Endothelial cell of umbilical vein (primary cell): Measurements from ENCODE around the gene ZNF304. TPM values are rescaled to one million over a fixed set of nuclear protein-coding genes. Genes with fewer than 3 reads are reported as not detected.

Source experiments
- BruUV-seq: library from RNA; stranded (reverse); fragments of 400-500 nt; replicated peaks from 2 replicates; lab custom pipeline; 2021; lab: Mats Ljungman, UMichigan
- CTCF ChIA-PET: fragments of 300-600, 350-600 bp; sonication (Branson Sonifier 250); formaldehyde crosslinking; loops from one replicate; lab custom pipeline; 2021; ENCODE audit warnings: antibody characterized with exemption, inconsistent platforms; lab: Charles Lee
- POLR2A ChIA-PET: fragments of 300-600, 350-600 bp; sonication (Branson Sonifier 250); formaldehyde crosslinking; loops from one replicate; lab custom pipeline; 2021; ENCODE audit warnings: antibody characterized with exemption, inconsistent platforms; lab: Charles Lee
- DNase-seq: peaks from one replicate; pipeline ENCODE4 v3.0.0-alpha.2; 2011; ENCODE audit warnings: low read depth, low spot score
- FAIRE-seq: peaks from 2 replicates; lab custom pipeline; 2011; peaks lifted over from hg19 to GRCh38; lab: Jason Lieb, UNC
- H2AFZ ChIP-seq: 2 replicates; pipeline ENCODE4 v1.6.0; 2012; ENCODE audit warnings: low read depth, low read length, control low read depth, inconsistent platforms
- H3K27ac ChIP-seq: 2 replicates; pipeline ENCODE4 v1.5.1; 2011; ENCODE audit warnings: low read depth, mild to moderate bottlenecking, control low read depth, low read length, moderate library complexity; ENCODE audit not compliant: insufficient read depth
- H3K27me3 ChIP-seq, 2 experiments: 2 replicates each; pipeline versions ENCODE4 v1.6.0 to v1.6.1; 2011; ENCODE audit warnings: low read length in 2 of 2, mixed read lengths in 1 of 2; ENCODE audit not compliant: control insufficient read depth in 2 of 2, insufficient read depth in 2 of 2
- H3K36me3 ChIP-seq, 2 experiments: 2 replicates in 1 of 2; 3 replicates in 1 of 2; pipeline ENCODE4 v1.5.1; 2011; ENCODE audit warnings: low read length in 2 of 2, mild to moderate bottlenecking in 1 of 2, moderate library complexity in 1 of 2; ENCODE audit not compliant: control insufficient read depth in 2 of 2, insufficient read depth in 2 of 2; ENCODE audit errors: extremely low read depth in 1 of 2
- H3K4me1 ChIP-seq: 3 replicates; pipeline ENCODE4 v1.5.1; 2011; ENCODE audit warnings: mild to moderate bottlenecking, low read length; ENCODE audit not compliant: control insufficient read depth, insufficient read depth; ENCODE audit errors: extremely low read depth
- H3K4me2 ChIP-seq: 2 replicates; pipeline ENCODE4 v1.6.1; 2011; ENCODE audit warnings: low read length, control low read depth, mixed read lengths; ENCODE audit not compliant: insufficient read depth
- H3K4me3 ChIP-seq, 3 experiments: fragments of 200-600 bp in 1 of 3; sonication (generic), shearing (Covaris generic) in 1 of 3; replicated peaks in 1 of 3; 2 replicates each; pipeline ENCODE4 v1.5.1; 2011 to 2016; ENCODE audit warnings: control low read depth in 3 of 3, low read length in 3 of 3, mild to moderate bottlenecking in 2 of 3, inconsistent platforms in 1 of 3, low read depth in 1 of 3, moderate library complexity in 1 of 3; ENCODE audit not compliant: insufficient read depth in 1 of 3
- H3K79me2 ChIP-seq: 2 replicates; pipeline ENCODE4 v1.6.0; 2012; ENCODE audit warnings: low read length, inconsistent platforms; ENCODE audit not compliant: control insufficient read depth, insufficient read depth
- H3K9ac ChIP-seq: replicated peaks from 2 replicates; pipeline ENCODE3; 2011; ENCODE audit warnings: low read length, control low read depth; ENCODE audit not compliant: insufficient read depth; ENCODE audit errors: extremely low read depth
- H3K9me1 ChIP-seq: replicated peaks from 3 replicates; pipeline ENCODE4 v1.6.0; 2011; ENCODE audit warnings: mild to moderate bottlenecking, low read length; ENCODE audit not compliant: control insufficient read depth, insufficient read depth; ENCODE audit errors: extremely low read depth
- H3K9me3 ChIP-seq: replicated peaks from 2 replicates; pipeline ENCODE4 v1.5.1; 2012; ENCODE audit warnings: low read length, inconsistent platforms; ENCODE audit not compliant: control insufficient read depth, insufficient read depth
- H4K20me1 ChIP-seq: replicated peaks from 2 replicates; pipeline ENCODE3; 2011; ENCODE audit warnings: mild to moderate bottlenecking, low read length; ENCODE audit not compliant: control insufficient read depth, insufficient read depth; ENCODE audit errors: extremely low read depth
- EZH2 ChIP-seq: IDR thresholded peaks from 2 replicates; pipeline ENCODE4 v1.6.1; 2012; ENCODE audit warnings: borderline replicate concordance, low read depth, mild to moderate bottlenecking, moderate library complexity, low read length, inconsistent platforms; ENCODE audit not compliant: severe bottlenecking
- FOS ChIP-seq: IDR thresholded peaks from 2 replicates; pipeline ENCODE4 v1.6.1; 2011; ENCODE audit warnings: mild to moderate bottlenecking, low read length, moderate library complexity, borderline replicate concordance; ENCODE audit not compliant: insufficient read depth
- GATA2 ChIP-seq: IDR thresholded peaks from 2 replicates; pipeline ENCODE4 v1.7.0; 2011; ENCODE audit warnings: low read depth, mild to moderate bottlenecking, moderate library complexity, mixed read lengths, low read length; ENCODE audit not compliant: insufficient read length, insufficient read depth
- JUN ChIP-seq: IDR thresholded peaks from 2 replicates; pipeline ENCODE4 v1.6.1; 2011; ENCODE audit warnings: borderline replicate concordance, low read depth; ENCODE audit not compliant: insufficient read length, insufficient read depth
- MAX ChIP-seq: IDR thresholded peaks from 2 replicates; pipeline ENCODE4 v1.6.1; 2011; ENCODE audit not compliant: insufficient read depth, insufficient read length
- MYC ChIP-seq: IDR thresholded peaks from one replicate; pipeline ENCODE4 v1.6.1; 2011; ENCODE audit warnings: mild to moderate bottlenecking, low read depth, low read length
- POLR2A ChIP-seq: IDR thresholded peaks from 2 replicates; pipeline ENCODE4 v1.6.1; 2012; ENCODE audit warnings: low read depth, mild to moderate bottlenecking, control low read depth, low read length
- POLR2AphosphoS5 ChIP-seq: IDR thresholded peaks from 2 replicates; pipeline ENCODE4 v1.6.1; 2012; ENCODE audit warnings: low read depth, mild to moderate bottlenecking, control low read depth, low read length, moderate library complexity; ENCODE audit not compliant: insufficient read depth
- dilution Hi-C: fragments of 300-500 bp; cut with MboI; formaldehyde crosslinking; loops from one replicate; pipeline ENCODE4 v1.15.0; 2019; ENCODE audit warnings: low sequenced_read_pairs; ENCODE audit not compliant: extremely low pct_ligation_motif_present
- intact Hi-C: fragments of 100-400 bp; cut with micrococcal nuclease; formaldehyde crosslinking; loops from one replicate; pipeline ENCODE4 v1.10.0; 2022
- polyA plus RNA-seq, 4 experiments: library from polyadenylated mRNA; depleted of rRNA in 3 of 4; stranded (reverse) in 3 of 4; unstranded in 1 of 4; fragments of >200 nt; gene quantifications; 2 replicates each; pipeline versions ENCODE4 v1.2.1 to v1.2.3, GENCODE V29; 2011 to 2012; ENCODE audit warnings: missing spikeins in 1 of 4
- total RNA-seq: library from RNA; stranded (reverse); gene quantifications from 2 replicates; pipeline ENCODE4 v1.2.3, GENCODE V29; 2021

Gene ZNF304
- total and polyA plus RNA-seq, 2 donors (not counting 3 experiments of a cell fraction or from before 2014, with no cell fraction given) = 2.5 to 5.3 TPM

GRCh38 chr19:57320180-57321084 lies 30.6 kb upstream of the ZNF304 start, which contains the start of gene ZNF543:
ZNF543 (plus strand) TSS chr19:57320472; CDS start chr19:57320854, 382 bp downstream.
- peak within 1 kb of the TSS; percentile 52 to 70 (median 65) for H3K4me3 ChIP-seq
- no peaks in the 10 kb centered on the region for H3K9me3 ChIP-seq
- peaks cover 3 to 11% of the 10 kb centered on the region in 2 experiments for H3K36me3 ChIP-seq
- FAIRE-seq (peak; percentile 99), DNase-seq (peak; percentile 96)
- H3K9me1 ChIP-seq = no peaks in the 10 kb centered on the region
- peak within 1 kb of the TSS; percentile 57 for H3K4me2 ChIP-seq
- intact Hi-C loops (loop anchor here (1.0 to 5.0 kb wide), 5 partner anchors 38 to 167 kb away; partner anchors contain the start of genes TRAPPC2B, ZNF264, ZNF419 and ZNF460), dilution Hi-C loops (no loop called here)
- H3K4me1 ChIP-seq = peaks cover 6% of the 10 kb centered on the region
- peak within 1 kb of the TSS; percentile 94 for H2AFZ ChIP-seq
- H3K27me3 ChIP-seq = peaks cover 13 to 24% of the 10 kb centered on the region in 2 experiments
- H3K79me2 ChIP-seq = peaks cover 24% of the 10 kb centered on the region
- ChIA-PET CTCF (no interaction called here), POLR2A (interaction anchor here (0.6 kb wide), 1 partner anchor 104 kb away, joined by 3 read pairs; no protein-coding TSS in a partner anchor)
- peak within 1 kb of the TSS; percentile 87 for H3K9ac ChIP-seq
- H4K20me1 ChIP-seq = no peaks in the 10 kb centered on the region
- H3K27ac ChIP-seq = peak within 1 kb of the TSS; percentile 72
- BruUV-seq = TSS peak; percentile 49
- TF ChIP-seq MYC (no peak), FOS (peak; percentile 26), MAX (peak; percentile 25), POLR2A (peak; percentile 79), GATA2 (no peak), POLR2AphosphoS5 (peak; percentile 85), EZH2 (no peak), JUN (peak; percentile 65)
